GM21367 (cell line): ENCODE results near the gene POLR1C.
"Not testable (repeated sequence)": the region's sequence is repeated elsewhere in the genome, so short reads cannot be mapped to it uniquely, and the experiment has no call there.

Experiments
- ATAC-seq: cut with Tn5 transposase; IDR thresholded peaks from one replicate; pipeline ENCODE4 v1.9.1; 2021; ENCODE audit not compliant: unreplicated experiment

Gene POLR1C

GRCh38 chr6:43516697-43517504, at the start of gene POLR1C, which contains the start of gene YIPF3:
Gene POLR1C (plus strand): TSS chr6:43517089. CDS start chr6:43517110, 21 bp downstream.
Gene YIPF3 (minus strand): TSS chr6:43516926. CDS start chr6:43516807, 119 bp downstream.
- ATAC-seq, result peak; percentile 58

- ATAC-seq, result not testable (repeated sequence)
Observed at GRCh38 chr6:43467265-43467664, 49.6 kb upstream of the POLR1C start.

- no peak for ATAC-seq
Observed at GRCh38 chr6:43467752-43468151, 49.1 kb upstream of the POLR1C start.

- ATAC-seq, result no peak
Observed at GRCh38 chr6:43468240-43468639, 48.6 kb upstream of the POLR1C start.

- ATAC-seq, result no peak
Observed at GRCh38 chr6:43468748-43469681, 47.9 kb upstream of the POLR1C start.

GRCh38 chr6:43469947-43470346, 46.9 kb upstream of the POLR1C start:
- no peak for ATAC-seq

- ATAC-seq, result no peak
Observed at GRCh38 chr6:43471399-43471798, 45.5 kb upstream of the POLR1C start.

GRCh38 chr6:43472515-43472914, 44.4 kb upstream of the POLR1C start:
- ATAC-seq, result no peak

GRCh38 chr6:43475516-43475915, 41.4 kb upstream of the POLR1C start:
- no peak for ATAC-seq

- ATAC-seq, result no peak
Observed at GRCh38 chr6:43476746-43477145, 40.1 kb upstream of the POLR1C start.

GRCh38 chr6:43477235-43478007, 39.5 kb upstream of the POLR1C start, which contains the start of gene TJAP1:
Gene TJAP1 (plus strand): TSS chr6:43477570. CDS start chr6:43499002, 21,432 bp downstream.
- ATAC-seq, result peak; percentile 92

GRCh38 chr6:43478008-43478372, 38.9 kb upstream of the POLR1C start:
- no peak for ATAC-seq

- no peak for ATAC-seq
Observed at GRCh38 chr6:43481075-43481474, 35.8 kb upstream of the POLR1C start.

- no peak for ATAC-seq
Observed at GRCh38 chr6:43481591-43482236, 35.2 kb upstream of the POLR1C start.

- no peak for ATAC-seq
Observed at GRCh38 chr6:43488667-43489276, 28.1 kb upstream of the POLR1C start.

- ATAC-seq, result no peak
Observed at GRCh38 chr6:43489277-43490072, 27.4 kb upstream of the POLR1C start.

- no peak for ATAC-seq
Observed at GRCh38 chr6:43490523-43490939, 26.4 kb upstream of the POLR1C start.

GRCh38 chr6:43491750-43492661, 24.9 kb upstream of the POLR1C start:
- no peak for ATAC-seq
